Stimulated activated CD8-positive, alpha-beta memory T cell treated with anti-CD3 and anti-CD28 coated beads, Interleukin-4, amount 100 ng/mL, for 48 hours (primary cell): ENCODE measurements around the gene PPP4R1.

Experiments
- DNase-seq: peaks from one replicate; pipeline ENCODE4 v3.0.0-alpha.2; 2020

PPP4R1 gene

DNA sequence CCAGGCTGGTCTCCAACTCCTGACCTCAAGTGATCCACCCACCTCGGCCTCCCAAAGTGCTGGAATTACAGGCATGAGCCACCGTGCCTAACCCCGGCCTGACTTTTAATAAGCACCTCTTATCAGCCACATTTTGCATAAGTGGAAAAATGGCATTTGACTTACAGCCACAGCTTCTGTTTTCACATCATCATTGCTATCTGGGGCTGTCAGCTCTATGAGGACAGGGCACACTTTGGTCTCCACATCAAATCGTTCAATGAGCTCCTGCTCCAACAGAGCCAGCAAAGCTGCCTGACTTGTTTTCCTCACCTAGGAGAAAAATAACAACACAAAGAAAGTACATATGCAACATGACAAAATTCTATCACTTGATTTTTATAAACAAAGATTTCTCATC lies 26.4 kb downstream of the PPP4R1 start:
- DNase-seq, result no peak

DNA sequence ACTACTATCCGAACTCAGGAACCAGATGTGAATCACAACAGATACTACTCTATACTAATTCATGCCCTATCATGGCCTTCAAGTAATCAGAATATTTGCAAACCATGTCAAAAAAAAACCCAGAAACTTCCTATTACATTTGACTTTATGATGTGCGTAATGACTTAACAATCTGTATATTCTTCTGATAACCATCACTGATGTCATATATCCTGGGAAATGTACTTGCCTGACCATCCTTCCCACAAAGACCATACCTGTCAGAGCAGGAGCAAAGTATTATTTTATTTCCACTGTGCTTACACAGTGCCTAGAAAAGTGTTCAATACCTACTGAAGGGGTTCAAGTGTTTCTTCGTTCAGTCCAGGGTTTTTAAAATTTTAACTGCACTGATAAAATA lies 27.5 kb downstream of the PPP4R1 start:
- DNase-seq, result no peak

DNA sequence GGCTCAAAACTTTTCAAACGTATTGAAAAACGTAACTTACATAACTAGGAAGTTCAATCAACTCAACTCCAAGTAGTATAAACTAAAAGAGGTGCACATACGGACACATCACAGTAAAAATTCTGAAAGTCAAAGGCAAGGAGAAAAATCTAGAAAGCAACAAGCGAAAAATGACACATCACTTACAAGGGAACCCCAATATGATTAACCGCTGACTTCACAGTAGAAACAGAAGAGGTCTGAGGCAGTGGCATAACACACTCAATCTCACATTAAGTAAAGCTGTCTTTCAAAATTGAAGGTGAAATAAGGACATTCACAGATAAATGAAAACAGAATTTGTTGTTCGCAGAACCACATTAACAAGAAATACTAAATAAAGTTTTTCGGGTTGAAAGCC lies 32.7 kb downstream of the PPP4R1 start:
- no peak for DNase-seq

DNA sequence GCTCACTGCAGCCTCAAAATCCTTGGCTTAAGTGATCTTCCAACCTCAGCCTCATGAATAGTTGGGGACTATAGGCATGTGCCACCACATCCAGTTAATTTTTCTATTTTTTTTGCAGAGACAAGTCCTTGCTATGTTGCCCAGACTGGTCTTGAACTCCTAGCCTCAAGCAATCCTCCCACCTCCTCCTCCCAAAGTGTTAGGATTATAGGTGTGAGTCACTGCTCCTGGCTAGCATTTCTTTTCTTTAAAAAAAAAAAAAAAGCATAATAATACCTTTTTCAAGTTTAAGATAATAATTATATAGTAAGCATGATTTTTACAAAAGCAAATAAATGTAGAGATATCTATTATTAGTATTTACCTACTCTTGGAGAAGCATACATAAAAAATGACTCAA lies 36.1 kb downstream of the PPP4R1 start:
- no peak for DNase-seq

DNA sequence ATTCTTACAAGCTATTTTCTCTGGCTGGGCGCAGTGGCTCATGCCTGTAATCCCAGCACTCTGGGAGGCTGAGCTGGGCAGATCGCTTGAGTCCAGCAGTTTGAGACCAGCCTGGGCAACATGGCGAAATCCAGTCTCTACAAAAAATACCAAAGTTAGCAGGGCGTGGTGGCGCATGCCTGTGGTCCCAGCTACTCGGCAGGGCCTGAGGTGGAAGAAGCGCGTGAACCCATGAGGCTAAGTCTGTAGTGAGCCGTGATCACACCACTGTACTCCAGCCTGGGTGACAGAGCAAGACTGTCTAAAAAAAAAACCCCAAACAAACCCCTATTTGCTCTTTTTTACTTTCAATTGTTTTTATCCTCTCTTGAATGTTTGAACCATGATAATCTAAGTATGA lies 37.0 kb downstream of the PPP4R1 start:
- no peak for DNase-seq

DNA sequence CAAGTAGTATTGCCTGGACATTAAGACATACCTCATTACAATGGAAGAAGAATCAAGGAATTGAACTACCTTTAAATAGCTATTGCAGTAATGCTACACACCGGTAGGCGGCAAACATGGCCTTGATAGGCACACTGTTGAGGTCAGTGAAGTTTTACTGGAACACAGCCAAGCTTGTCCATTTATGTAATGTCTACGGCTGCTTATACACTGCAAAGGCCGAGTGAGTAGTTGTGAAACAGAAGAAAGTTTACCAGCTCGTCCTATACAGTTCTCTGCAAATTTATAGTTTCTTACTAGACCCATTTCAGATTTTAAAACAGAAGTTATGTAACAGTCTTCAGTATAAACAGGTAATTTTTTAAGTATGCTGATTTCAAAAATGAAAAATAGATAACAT lies 38.8 kb downstream of the PPP4R1 start:
- no peak for DNase-seq

DNA sequence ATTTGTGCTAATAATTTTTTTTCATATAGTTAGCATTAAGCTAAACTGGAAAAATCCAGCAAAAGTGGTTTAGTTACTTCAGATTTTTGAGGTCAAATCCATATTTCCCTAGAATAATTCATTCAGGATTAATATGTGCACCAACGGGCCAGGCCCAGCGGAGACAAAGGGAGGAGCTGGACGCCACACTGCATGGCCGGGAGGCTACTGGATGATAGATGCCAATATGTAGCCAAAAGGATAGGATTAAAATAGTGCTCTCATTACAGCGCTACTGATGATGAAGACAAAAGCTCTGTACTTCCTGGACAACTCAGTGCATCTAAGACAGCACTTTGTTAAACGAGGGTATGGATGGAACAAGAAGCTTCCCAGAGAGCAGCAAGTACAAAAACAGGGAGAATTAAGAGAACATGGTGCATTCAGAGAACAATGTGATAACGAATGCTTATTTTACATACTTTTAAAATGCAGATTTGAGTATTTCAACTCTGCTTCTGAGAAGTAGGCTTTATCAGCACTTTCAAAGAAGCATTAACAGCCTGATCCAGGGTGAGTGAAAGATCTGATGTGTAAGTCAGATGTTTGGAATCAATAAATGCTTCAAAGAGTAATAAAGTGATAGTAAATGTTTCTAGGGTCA lies 39.8 kb downstream of the PPP4R1 start:
- no peak for DNase-seq

DNA sequence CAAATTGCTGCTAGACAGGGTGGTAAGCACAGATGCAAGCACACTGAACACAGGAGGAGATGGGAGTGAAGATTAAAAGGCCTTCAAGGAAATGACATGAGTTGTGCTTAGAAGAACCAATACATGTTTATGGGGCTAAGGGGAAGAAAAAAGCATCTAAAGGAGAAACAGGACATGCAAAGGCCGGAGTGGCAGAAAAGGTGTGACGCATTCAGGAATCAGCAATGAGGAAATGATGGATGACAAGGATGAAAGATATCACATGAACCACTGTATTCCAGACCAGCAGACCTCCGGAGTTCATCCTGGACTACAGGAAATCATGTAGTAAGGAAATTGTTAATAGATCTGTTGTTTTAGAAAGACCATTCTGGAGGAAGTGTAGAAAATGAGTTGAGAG lies 42.8 kb downstream of the PPP4R1 start:
- DNase-seq, result no peak

DNA sequence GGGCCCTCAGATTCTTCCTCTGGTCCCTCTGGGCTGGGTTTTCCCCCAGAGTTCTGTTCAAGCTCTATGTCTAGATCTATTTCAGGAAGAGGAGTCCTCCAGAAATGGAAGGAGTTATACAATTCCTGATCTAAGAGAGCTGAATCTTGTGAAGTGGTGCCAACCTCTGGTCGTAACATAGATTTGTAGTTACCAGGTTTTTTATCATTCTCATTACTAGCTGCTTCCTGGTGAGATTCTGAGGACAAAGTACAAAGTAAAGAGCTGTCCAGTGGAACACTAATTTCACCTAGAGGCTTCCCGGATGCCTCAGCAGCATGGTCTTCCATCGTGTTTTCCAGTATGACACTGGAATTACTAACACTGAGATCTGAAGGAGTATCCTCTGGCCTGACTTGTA lies 44.1 kb downstream of the PPP4R1 start:
- no peak for DNase-seq

DNA sequence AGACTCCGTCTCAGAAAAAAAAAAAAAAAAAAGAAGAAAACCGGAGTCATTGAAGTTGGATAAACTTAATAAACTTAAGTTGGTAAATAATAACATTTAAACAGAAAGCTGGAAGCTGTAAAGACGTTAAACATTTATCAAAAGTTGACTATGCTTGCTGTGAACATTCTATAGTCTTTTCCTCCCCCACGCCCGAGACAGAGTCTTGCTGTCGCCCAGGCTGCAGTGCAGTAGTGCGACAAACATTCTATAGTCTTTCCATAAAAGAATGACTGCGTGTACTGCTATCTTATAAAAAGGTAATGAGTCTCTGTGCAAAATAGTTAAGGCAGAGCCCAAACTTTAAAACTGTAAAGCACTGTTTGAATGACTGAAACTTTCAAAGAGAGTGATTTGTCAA lies 45.2 kb downstream of the PPP4R1 start:
- DNase-seq, result no peak

DNA sequence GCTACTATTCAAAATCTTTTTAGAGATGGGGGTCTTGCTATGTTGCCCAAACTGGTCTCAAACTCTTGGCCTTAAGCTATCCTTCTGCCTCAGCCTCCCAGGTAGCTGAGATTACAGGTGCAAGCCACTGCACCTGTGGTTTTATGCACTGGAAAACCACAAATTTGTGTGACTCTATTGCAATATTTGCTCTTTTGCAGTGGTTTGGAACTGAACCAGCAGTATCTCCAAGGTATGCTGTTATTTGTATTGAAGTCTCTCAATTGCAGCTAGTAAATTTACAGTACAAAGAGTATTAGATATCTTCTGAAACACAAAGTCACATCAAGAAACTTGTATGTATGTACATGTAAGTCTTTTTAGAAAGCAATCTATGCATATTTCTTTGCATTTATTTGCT lies 46.2 kb downstream of the PPP4R1 start:
- DNase-seq, result no peak

DNA sequence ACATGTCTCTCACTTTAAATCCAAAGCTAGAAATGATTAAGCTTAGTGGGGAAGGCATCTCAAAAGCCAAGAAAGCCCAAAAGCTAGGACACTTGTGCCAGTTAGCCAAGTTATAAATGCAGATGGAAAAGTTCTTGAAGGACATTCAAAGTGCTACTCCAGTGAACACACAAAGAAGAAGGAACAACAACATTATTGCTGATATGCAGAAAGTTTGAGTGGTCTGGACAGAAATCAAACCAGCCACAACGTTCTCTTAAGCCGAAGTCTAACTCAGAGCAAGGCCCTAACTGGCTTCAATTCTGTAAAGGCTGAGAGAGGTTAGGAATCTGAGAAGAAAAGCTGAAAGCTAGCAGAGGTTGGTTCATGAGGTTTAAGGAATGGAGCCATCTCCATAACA lies 49.0 kb downstream of the PPP4R1 start:
- no peak for DNase-seq

DNA sequence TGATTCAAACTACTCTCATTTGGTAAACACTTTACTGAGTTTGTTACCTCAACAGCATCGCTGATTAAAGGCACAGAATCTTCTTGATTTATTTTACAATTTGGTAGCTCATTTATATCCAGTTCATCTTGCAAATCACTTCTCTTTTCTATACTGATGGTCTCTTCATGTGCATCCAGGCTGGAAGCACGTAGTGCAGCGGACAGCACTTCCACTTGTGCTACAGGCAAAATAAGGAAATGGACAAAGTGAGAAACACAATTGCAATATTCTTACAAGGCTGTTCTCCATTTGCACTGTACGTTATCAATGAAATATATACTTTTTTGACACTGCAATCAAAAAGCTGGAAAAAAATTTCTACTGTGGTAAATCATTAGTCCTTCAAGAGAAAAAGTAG lies 51.0 kb downstream of the PPP4R1 start:
- DNase-seq, result no peak

DNA sequence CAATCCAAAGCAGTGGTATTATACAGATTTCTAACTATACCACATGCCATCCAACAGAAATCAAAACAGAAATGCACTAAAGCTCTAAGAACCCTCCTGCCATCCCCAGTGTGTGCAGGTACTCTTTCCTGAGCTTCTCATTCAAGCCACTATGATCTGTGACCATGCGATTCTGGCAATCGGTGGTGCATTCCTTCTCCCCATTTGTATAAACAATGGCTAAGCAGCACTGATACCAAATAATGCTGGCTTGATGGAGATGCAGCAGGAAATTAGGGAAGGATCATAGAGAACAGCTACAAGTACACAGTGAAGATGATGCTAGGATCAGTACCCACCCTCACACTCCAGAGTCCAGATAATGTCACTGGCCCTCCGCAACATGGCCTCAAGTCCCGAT lies 51.8 kb downstream of the PPP4R1 start:
- DNase-seq, result no peak

DNA sequence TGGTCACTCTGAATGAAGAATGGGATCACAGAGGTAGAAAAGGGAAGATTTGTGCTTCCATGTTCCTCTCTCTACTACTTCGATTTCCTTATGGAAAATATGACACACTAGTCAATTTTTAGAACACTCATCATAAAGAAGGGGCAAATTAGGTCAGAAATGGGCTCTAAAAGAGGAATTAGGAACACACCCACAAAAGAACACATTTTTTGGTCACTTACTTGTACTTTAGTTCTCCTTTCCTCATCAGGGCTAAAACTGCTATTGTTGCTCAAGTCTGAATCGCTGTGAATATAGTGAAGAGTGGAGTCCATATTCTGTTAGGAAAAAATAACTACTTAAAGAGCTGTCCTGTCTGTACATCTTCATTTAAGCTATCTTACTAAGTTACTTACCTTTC lies 52.6 kb downstream of the PPP4R1 start:
- DNase-seq, result no peak

DNA sequence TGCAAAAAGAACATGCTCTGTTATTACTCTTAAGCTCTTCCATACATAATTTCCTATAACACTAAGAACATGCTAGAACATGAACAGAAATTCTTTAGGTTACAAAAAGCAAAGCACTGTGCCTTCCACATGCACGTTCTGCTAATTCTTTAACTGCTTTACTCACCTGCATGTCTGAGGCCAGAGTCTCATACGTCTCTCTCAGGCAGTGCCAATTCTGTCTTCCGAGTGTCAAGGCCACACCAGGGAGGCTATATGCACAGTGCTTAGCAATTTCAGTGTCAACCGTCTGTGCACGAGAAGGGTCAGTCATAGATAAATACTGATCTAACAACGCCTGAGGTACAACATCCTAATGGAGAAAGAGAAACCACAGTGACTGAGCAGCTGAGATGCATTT lies 55.1 kb downstream of the PPP4R1 start:
- DNase-seq, result no peak

DNA sequence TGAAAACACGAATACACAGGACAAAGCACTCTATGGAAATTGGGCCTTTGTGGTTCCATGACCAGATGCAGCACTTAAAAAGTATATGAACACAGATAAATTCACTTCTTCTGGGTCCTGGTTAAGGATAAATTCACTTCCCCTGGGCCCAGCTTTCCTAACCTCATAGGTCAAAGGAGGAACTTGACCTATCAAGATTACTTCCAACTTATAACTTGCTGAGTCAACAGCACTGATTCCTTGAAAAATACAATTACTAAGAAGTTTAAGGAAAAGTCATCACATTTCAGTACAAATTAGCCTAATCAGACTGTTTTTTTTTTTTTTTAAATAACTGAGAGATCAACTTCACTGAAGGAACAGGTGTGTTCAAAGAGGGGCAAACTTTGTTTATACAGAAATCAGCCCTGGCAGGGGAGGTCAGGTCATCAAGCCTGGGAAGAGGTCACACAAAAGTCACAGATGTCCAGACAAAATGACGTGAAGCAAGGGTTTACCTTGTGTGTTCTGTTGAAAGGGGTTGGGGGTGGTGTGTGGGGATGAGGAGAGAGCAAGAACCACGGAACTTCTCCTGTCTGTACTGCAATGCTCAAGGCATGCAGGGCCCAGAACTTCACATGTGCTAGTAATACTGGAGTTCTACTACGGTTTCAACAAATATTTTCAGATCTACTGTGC lies 55.8 kb downstream of the PPP4R1 start:
- DNase-seq, result no peak

DNA sequence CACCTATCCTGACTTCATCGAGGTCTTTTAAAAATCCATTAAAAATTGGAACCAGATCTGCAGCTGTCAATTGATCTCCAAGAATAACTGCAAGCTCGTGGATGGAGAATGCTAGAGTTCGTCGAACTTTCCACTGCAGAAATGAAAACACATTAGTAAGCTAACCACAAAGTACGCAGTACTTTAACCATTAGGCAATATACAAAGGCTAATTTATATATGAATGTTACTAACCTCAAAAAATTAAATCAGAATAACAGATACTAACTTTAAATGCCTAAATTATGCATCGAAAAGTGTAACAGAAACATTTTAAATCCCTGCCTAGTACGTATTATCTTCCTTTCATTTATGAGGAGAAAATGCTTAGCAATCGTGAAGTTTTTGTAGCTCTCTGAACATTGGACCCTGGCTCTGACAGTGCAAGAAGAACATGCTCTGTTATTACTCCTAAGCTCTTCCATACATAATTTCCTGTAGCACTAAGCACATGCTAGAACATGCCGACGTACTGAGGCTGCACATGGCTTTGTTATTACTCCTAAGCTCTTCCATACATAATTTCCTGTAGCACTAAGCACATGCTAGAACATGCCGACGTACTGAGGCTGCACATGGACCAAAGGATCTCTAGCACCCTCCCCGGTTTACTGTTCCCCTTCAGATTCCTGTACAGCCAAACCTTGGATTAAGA lies 57.0 kb downstream of the PPP4R1 start:
- no peak for DNase-seq

DNA sequence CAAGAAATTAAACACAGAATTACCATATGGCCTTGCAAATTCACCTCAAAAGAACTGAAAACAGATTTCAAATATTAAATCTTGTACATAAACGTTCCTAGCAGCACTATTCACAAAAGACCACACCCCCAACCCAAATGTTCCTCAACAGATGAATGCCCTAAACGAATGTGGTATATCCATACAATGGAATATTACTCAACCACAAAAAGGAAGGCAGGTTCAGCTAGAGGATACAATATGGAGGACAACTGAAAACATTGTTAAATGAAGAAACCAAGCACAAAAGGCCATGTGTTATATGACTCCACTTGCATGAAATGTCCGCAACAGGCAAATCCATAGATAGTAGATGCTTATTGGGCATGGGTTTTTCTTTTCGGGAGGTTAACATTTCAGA lies 61.7 kb downstream of the PPP4R1 start:
- DNase-seq, result no peak

DNA sequence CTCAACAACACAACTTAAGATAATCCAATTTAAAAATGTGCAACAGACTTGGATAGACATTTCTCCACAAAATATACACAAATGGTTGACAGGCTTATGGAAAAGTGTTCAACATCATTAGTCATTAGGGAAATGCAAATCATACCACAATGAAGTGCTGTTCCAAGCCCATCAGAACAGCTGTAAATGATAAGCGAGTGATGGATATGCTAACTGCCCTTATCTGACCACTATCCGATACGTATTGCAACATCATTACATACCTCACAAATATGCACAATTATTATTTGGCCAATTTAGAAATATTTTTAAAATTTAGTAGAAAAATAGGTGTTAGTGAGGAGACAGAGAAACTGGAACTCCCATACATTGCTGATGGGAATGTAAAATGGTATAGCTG lies 62.2 kb downstream of the PPP4R1 start:
- DNase-seq, result no peak

DNA sequence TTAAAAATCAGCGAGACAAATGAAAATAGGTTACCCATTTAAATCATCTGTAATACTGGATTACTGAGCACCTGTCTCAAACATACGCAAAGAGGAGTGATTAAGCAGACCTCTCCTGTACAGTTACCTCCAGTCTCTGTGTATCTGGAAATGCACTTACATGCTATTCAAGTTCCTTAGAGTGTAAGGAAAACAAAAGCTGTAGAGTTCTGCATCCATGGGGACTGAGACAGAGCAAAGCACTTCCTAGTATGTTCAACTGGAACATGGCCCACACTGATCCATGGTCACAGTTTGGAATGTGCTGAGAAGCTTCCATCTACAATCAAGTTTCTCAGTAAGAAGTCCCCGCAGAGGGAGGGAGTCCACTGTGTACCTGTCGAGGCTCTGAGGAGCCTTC lies 63.9 kb downstream of the PPP4R1 start:
- no peak for DNase-seq

DNA sequence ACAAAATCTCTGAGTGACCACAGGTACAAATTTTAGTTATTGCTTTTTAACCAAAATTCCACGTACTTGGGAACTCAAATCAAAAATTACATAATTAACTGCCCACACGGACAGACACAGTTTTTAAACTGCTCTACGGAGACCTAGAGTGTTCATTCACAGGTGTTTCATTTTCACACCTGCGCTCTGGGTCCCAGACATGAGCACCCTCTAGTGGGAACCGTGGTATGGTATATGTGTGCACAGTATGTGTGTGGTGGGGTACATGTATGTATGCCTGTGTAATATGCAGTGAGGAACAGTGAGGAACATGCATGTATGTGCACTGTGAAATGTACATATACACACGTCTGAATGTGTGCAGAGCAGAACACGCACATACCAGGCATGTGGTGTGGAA lies 65.0 kb downstream of the PPP4R1 start:
- DNase-seq, result no peak

DNA sequence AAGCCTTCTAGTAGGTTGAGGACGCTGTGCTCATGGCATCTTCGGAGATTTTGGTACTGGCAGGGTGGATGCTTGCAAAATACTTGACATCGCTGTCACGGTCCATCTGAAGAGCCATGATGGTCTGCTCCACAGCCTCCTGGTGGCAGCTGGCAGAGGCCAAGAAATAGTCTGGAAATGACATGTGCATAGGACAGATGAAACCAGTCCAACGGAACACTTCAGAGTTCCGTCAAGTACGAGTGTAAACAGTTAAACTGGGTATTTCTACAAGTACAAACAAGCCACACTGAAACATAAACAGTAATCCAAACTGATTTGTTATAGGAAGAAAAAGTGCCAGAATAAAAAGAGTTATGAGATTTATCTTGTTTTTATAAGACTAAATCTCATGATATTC lies 66.6 kb downstream of the PPP4R1 start:
- DNase-seq, result no peak

DNA sequence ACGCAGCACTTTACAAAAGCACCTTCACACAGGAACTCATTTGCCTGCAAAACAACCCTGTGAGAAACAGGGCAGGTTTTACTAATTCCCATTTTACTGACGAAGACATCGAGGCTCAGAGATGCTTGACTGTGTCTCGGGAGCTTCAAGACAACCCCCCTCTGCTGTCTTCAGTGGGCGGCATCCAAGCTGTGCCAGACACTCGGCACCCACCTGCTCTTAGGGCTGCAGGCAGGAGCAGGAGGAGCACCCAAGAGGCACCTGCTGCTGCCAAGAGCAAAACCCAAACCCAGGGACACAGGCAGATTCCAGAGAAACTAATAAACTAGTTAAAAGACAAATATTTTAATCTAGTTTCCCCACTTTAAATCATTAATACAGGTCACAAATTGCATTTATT lies 67.9 kb downstream of the PPP4R1 start:
- no peak for DNase-seq

DNA sequence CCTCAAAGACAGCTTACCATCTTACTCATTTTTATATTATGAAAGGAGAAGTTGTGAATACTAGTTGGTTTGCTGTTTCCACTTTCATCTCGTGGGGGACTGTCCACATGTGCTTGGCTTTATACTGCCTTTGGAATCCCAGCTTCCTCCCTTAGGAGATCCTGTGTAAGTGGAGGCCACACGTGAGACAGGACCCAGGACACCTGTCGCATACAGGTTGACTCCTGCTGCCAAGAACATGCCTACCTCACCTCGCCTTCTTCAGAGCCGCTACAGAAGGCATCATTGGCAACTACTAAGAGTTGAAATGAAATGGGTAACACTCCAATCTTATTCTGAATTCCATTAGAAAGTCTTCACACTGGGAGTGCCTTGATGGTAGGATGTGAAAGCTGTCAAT lies 69.3 kb downstream of the PPP4R1 start:
- no peak for DNase-seq
